Neutrophil (primary cell): ENCODE data around the gene RNU4-1.

Source experiments
- H3K27ac ChIP-seq: fragments of 200-600 bp; sonication (generic); 2 replicates; pipeline ENCODE4 v1.5.1; 2016; ENCODE audit warnings: mild to moderate bottlenecking, moderate library complexity
- H3K27me3 ChIP-seq: fragments of 200-600 bp; sonication (generic); 2 replicates; pipeline ENCODE4 v1.6.0; 2016; ENCODE audit warnings: mild to moderate bottlenecking
- H3K36me3 ChIP-seq: fragments of 200-600 bp; sonication (generic); 2 replicates; pipeline ENCODE4 v1.5.1; 2017
- H3K4me1 ChIP-seq, 2 experiments: fragments of 200-600 bp in 1 of 2; sonication (generic) in 1 of 2; 1 replicate in 1 of 2; 2 replicates in 1 of 2; pipeline versions ENCODE4 v1.5.1 to v1.6.1; 2013 to 2016; ENCODE audit warnings: low read depth in 1 of 2, low read length in 1 of 2, mild to moderate bottlenecking in 1 of 2, moderate library complexity in 1 of 2; ENCODE audit not compliant: control insufficient read depth in 1 of 2, insufficient read depth in 1 of 2
- H3K4me3 ChIP-seq, 2 experiments: fragments of 200-600 bp in 1 of 2; sonication (generic) in 1 of 2; 1 replicate in 1 of 2; 2 replicates in 1 of 2; pipeline ENCODE4 v1.5.1; 2013 to 2016; ENCODE audit warnings: low read depth in 1 of 2, low read length in 1 of 2, mild to moderate bottlenecking in 1 of 2, moderate library complexity in 1 of 2
- H3K9me3 ChIP-seq: fragments of 200-600 bp; sonication (generic); 2 replicates; pipeline ENCODE4 v1.5.1; 2016
- TF ChIP-seq, protein P1 (sequence below): fragments of 200-600 bp; sonication (generic); IDR thresholded peaks from 2 replicates; pipeline ENCODE4 v1.5.1; 2016; ENCODE audit warnings: antibody characterized with exemption

The RNU4-1 gene

GRCh38 chr12:120301962-120302815 is 9.2 kb upstream of the RNU4-1 start, which contains the start of gene SIRT4:
TSS of gene SIRT4 (plus strand) at chr12:120302321. CDS start at chr12:120303562, 1,241 bp downstream.
- Histone ChIP-seq H3K27ac (peak within 1 kb of the TSS; percentile 41), H3K4me1 (peaks cover 8 to 12% of the 10 kb centered on the region in 2 experiments), H3K4me3 (peak within 1 kb of the TSS; percentile 69 to 77), H3K27me3 (no peaks in the 10 kb centered on the region), H3K9me3 (no peaks in the 10 kb centered on the region), H3K36me3 (no peaks in the 10 kb centered on the region)
- TF ChIP-seq, protein P1, sequence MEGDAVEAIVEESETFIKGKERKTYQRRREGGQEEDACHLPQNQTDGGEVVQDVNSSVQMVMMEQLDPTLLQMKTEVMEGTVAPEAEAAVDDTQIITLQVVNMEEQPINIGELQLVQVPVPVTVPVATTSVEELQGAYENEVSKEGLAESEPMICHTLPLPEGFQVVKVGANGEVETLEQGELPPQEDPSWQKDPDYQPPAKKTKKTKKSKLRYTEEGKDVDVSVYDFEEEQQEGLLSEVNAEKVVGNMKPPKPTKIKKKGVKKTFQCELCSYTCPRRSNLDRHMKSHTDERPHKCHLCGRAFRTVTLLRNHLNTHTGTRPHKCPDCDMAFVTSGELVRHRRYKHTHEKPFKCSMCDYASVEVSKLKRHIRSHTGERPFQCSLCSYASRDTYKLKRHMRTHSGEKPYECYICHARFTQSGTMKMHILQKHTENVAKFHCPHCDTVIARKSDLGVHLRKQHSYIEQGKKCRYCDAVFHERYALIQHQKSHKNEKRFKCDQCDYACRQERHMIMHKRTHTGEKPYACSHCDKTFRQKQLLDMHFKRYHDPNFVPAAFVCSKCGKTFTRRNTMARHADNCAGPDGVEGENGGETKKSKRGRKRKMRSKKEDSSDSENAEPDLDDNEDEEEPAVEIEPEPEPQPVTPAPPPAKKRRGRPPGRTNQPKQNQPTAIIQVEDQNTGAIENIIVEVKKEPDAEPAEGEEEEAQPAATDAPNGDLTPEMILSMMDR = peak; percentile 49

GRCh38 chr12:120292411-120292660 is 701 bp downstream of the RNU4-1 start:
- TF ChIP-seq, protein P1 = no peak
- Histone ChIP-seq H3K36me3 (no peaks in the 10 kb centered on the region), H3K9me3 (no peaks in the 10 kb centered on the region), H3K27ac (peak overlapping the region; percentile 95), H3K4me3 (peak overlapping the region; percentile 72 to 76), H3K27me3 (no peaks in the 10 kb centered on the region), H3K4me1 (peaks cover 28 to 30% of the 10 kb centered on the region in 2 experiments)

DNA sequence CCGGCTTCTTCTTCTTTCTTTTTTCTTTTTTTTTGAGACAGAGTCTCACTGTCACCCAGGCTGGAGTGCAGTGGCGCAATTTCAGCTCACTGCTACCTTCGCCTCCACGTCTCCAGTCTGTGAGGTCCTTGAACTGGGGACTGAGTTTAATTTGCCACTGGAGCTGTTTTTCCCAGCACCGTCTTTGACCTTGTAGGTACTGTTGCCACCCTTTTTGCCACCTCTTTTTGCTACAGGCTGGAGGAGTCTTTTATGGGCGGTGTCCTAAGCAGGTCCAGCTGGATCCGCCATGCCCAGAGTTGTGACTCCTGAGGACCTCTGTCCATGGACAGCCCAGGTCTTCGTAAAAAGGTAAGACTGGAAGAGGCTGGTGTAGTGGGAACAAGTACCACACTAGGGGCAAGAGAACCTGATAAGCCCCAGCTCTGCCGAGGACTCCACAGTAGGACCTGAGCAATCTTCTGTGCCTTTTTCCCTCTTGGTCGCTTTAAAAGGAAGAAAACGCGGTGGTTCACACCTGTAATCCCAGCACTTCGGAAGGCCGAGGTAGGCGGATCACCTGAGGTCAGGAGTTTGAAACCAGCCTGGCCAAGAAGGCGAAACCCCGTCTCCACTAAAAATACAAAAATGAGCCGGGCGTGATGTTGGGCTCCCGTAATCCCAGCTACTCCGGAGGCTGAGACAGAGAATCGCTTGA is 2.3 kb downstream of the RNU4-1 start:
- peaks cover 28 to 30% of the 10 kb centered on the region in 2 experiments for H3K4me1 ChIP-seq
- H3K27me3 ChIP-seq = no peaks in the 10 kb centered on the region
- H3K4me3 ChIP-seq = peak overlapping the region; percentile 72 to 76
- no peaks in the 10 kb centered on the region for H3K36me3 ChIP-seq
- peak overlapping the region; percentile 95 for H3K27ac ChIP-seq
- TF ChIP-seq, protein P1 = no peak
- no peaks in the 10 kb centered on the region for H3K9me3 ChIP-seq

GRCh38 chr12:120287491-120287890 is 5.5 kb downstream of the RNU4-1 start:
- no peaks in the 10 kb centered on the region for H3K36me3 ChIP-seq
- peaks cover 20 to 22% of the 10 kb centered on the region in 2 experiments for H3K4me1 ChIP-seq
- H3K27me3 ChIP-seq = no peaks in the 10 kb centered on the region
- TF ChIP-seq, protein P1 = no peak
- no peaks in the 10 kb centered on the region for H3K9me3 ChIP-seq
- H3K4me3 ChIP-seq = no peak overlapping the region
- no peak overlapping the region for H3K27ac ChIP-seq

DNA sequence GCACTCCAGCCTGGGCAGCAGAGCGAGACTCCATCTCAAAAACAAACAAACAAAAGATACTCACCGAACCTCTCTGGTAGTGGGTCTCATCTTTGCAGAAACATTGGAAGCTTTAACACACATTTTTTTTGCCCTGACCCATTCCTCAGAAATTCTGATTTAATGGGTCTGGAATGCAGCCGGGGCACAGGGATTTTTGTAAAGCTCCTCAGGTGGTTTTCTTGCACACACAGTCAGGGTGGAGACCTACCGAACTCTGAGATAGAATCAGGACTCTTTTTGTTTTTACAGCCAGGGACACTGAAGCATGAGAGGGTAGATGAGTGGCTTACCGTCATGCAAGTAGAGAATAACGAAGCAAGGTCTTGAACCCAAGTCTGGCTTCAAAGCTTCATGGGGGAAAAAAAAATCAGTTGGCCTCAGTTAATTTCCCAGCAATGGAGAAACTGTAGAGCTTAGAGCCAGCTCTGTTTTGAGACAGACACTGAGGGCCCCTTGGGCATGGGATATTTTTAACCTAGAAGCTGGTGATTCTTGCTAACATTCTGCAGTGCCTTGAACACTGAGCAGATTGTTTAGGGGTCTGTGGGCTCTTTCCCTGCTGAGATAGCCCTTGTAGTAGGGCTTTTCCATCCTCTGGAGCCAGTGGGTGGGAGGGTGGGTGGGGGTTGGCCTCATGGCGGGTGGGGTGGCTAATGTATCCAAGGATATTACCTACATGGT is 6.1 kb downstream of the RNU4-1 start:
- no peak overlapping the region for H3K27ac ChIP-seq
- TF ChIP-seq, protein P1 = no peak
- no peaks in the 10 kb centered on the region for H3K36me3 ChIP-seq
- peaks cover 15 to 18% of the 10 kb centered on the region in 2 experiments for H3K4me1 ChIP-seq
- H3K9me3 ChIP-seq = no peaks in the 10 kb centered on the region
- H3K27me3 ChIP-seq = no peaks in the 10 kb centered on the region
- H3K4me3 ChIP-seq = no peak overlapping the region
